Neural cell (in vitro differentiated cells): ENCODE measurements around the gene ADGRA1. TPM values are rescaled to one million over a fixed set of nuclear protein-coding genes. Genes with fewer than 3 reads are reported as not detected.

Experiments
- H2AFZ ChIP-seq: fragments of 200-600, 300-800 bp; sonication (generic), shearing (Covaris generic); 2 replicates; pipeline ENCODE4 v1.6.0; 2014; ENCODE audit warnings: low read depth, mild to moderate bottlenecking, antibody characterized with exemption, low read length, moderate library complexity
- H3F3A ChIP-seq: fragments of 200-600 bp; shearing (Covaris generic); 2 replicates; pipeline ENCODE4 v1.6.1; 2016; ENCODE audit warnings: mild to moderate bottlenecking, moderate library complexity, mixed read lengths, antibody characterized with exemption, low read length; ENCODE audit not compliant: insufficient read depth, poor library complexity, severe bottlenecking
- H3K27ac ChIP-seq: fragments of 200-600, 300-800 bp; sonication (generic), shearing (Covaris generic); 2 replicates; pipeline ENCODE4 v1.5.1; 2014; ENCODE audit warnings: mild to moderate bottlenecking, low read length, moderate library complexity
- H3K27me3 ChIP-seq: fragments of 300-800, 200-600 bp; sonication (generic), shearing (Covaris generic); 2 replicates; pipeline ENCODE4 v1.6.0; 2014; ENCODE audit warnings: mild to moderate bottlenecking, low read depth, low read length, moderate library complexity; ENCODE audit not compliant: insufficient read depth
- H3K36me3 ChIP-seq: fragments of 300-800, 200-600 bp; sonication (generic), shearing (Covaris generic); 2 replicates; pipeline ENCODE4 v1.5.1; 2014; ENCODE audit warnings: mild to moderate bottlenecking, antibody characterized with exemption, low read length, moderate library complexity; ENCODE audit not compliant: insufficient read depth
- H3K4me2 ChIP-seq: fragments of 300-800, 200-600 bp; sonication (generic), shearing (Covaris generic); 2 replicates; pipeline ENCODE4 v1.6.0; 2014; ENCODE audit warnings: mild to moderate bottlenecking, low read length
- H3K4me3 ChIP-seq: fragments of 300-800, 200-600 bp; sonication (generic), shearing (Covaris generic); 2 replicates; pipeline ENCODE4 v1.5.1; 2014; ENCODE audit warnings: mild to moderate bottlenecking, low read length, moderate library complexity
- H3K79me2 ChIP-seq: fragments of 200-600 bp; shearing (Covaris generic); replicated peaks from 2 replicates; pipeline ENCODE4 v1.6.0; 2014; ENCODE audit warnings: mild to moderate bottlenecking, low read length, moderate library complexity; ENCODE audit not compliant: insufficient read depth
- H3K9ac ChIP-seq: fragments of 300-800, 200-600 bp; sonication (generic), shearing (Covaris generic); 2 replicates; pipeline ENCODE4 v1.6.1; 2016; ENCODE audit warnings: mild to moderate bottlenecking, low read length, mixed read lengths
- H3K9me2 ChIP-seq: fragments of 200-600 bp; shearing (Covaris generic); 2 replicates; pipeline ENCODE4 v1.6.1; 2016; ENCODE audit warnings: mild to moderate bottlenecking, low read length, mixed read lengths; ENCODE audit not compliant: insufficient read depth
- H3K9me3 ChIP-seq: fragments of 200-600, 300-800 bp; sonication (generic), shearing (Covaris generic); 2 replicates; pipeline ENCODE4 v1.6.1; 2016; ENCODE audit warnings: mild to moderate bottlenecking, mixed run types, low read length, moderate library complexity, mixed read lengths
- H4K20me1 ChIP-seq: fragments of 200-600 bp; shearing (Covaris generic); 2 replicates; pipeline ENCODE4 v1.6.1; 2016; ENCODE audit warnings: mild to moderate bottlenecking, mixed run types; ENCODE audit not compliant: insufficient read depth
- CTCF ChIP-seq: fragments of 450-650 bp; IDR thresholded peaks from 2 replicates; pipeline ENCODE4 v1.5.1; 2014; ENCODE audit warnings: antibody characterized with exemption, mild to moderate bottlenecking, moderate library complexity; ENCODE audit not compliant: poor library complexity, severe bottlenecking
- EP300 ChIP-seq: fragments of 450-650 bp; conservative IDR thresholded peaks from 2 replicates; pipeline ENCODE4 v1.6.1; 2014; ENCODE audit warnings: antibody characterized with exemption, mild to moderate bottlenecking, moderate library complexity; ENCODE audit not compliant: poor library complexity, severe bottlenecking
- EZH2 ChIP-seq: fragments of 200-600, 300-800 bp; shearing (Covaris generic), sonication (generic); IDR thresholded peaks from 2 replicates; pipeline ENCODE4 v1.6.1; 2014; ENCODE audit warnings: antibody characterized with exemption, low read length, borderline replicate concordance, mild to moderate bottlenecking; ENCODE audit not compliant: insufficient read depth, poor library complexity, severe bottlenecking
- MXI1 ChIP-seq: fragments of 450-650 bp; conservative IDR thresholded peaks from 2 replicates; pipeline ENCODE4 v1.6.1; 2014; ENCODE audit warnings: antibody characterized with exemption, mild to moderate bottlenecking; ENCODE audit not compliant: poor library complexity, severe bottlenecking
- POLR2AphosphoS5 ChIP-seq: IDR thresholded peaks from 2 replicates; pipeline ENCODE4 v1.6.1; 2012
- RAD21 ChIP-seq: fragments of 450-650 bp; conservative IDR thresholded peaks from 2 replicates; pipeline ENCODE4 v1.6.1; 2014; ENCODE audit warnings: antibody characterized with exemption, mild to moderate bottlenecking, moderate library complexity
- REST ChIP-seq: IDR thresholded peaks from 2 replicates; pipeline ENCODE4 v1.6.1; 2012; ENCODE audit warnings: borderline replicate concordance
- SMC3 ChIP-seq: fragments of 450-650 bp; conservative IDR thresholded peaks from 2 replicates; pipeline ENCODE4 v1.6.1; 2014; ENCODE audit warnings: antibody characterized with exemption, mild to moderate bottlenecking, moderate library complexity; ENCODE audit not compliant: poor library complexity
- TAF1 ChIP-seq: IDR thresholded peaks from 2 replicates; pipeline ENCODE4 v1.6.1; 2012; ENCODE audit warnings: low read depth
- polyA plus RNA-seq: library from polyadenylated mRNA; depleted of rRNA; stranded (reverse); fragments of >200 nt; gene quantifications from 2 replicates; pipeline ENCODE4 v1.2.3, GENCODE V29; 2014

The ADGRA1 gene
- polyA plus RNA-seq, 1 donor from 2014 or later, result 2.2 TPM

- Histone ChIP-seq H3K79me2 (no peaks in the 10 kb centered on the region), H3K9me3 (no peaks in the 10 kb centered on the region), H3K36me3 (no peaks in the 10 kb centered on the region), H3K4me2 (no peak overlapping the region), H3K9me2 (no peaks in the 10 kb centered on the region), H4K20me1 (no peaks in the 10 kb centered on the region), H3K27me3 (no peaks in the 10 kb centered on the region), H3K9ac (no peak overlapping the region), H3K27ac (no peak overlapping the region), H2AFZ (no peak overlapping the region), H3F3A (no peaks in the 10 kb centered on the region), H3K4me3 (no peak overlapping the region)
- TF ChIP-seq RAD21, result no peak
- no peak for TF ChIP-seq POLR2AphosphoS5
- no peak for TF ChIP-seq CTCF
- TF ChIP-seq REST, result no peak
- TF ChIP-seq MXI1, result no peak
- TF ChIP-seq EZH2, result no peak
- TF ChIP-seq EP300, result no peak
- TF ChIP-seq SMC3, result no peak
- no peak for TF ChIP-seq TAF1
Observed at GRCh38 chr10:133070405-133070804, 17.3 kb upstream of the ADGRA1 start.

GRCh38 chr10:133070810-133071209 lies 16.9 kb upstream of the ADGRA1 start:
- Histone ChIP-seq H3K4me2 (no peak overlapping the region), H3K27ac (no peak overlapping the region), H3K4me3 (no peak overlapping the region), H3K79me2 (no peaks in the 10 kb centered on the region), H3K9ac (no peak overlapping the region), H4K20me1 (no peaks in the 10 kb centered on the region), H3F3A (no peaks in the 10 kb centered on the region), H3K36me3 (no peaks in the 10 kb centered on the region), H3K9me2 (no peaks in the 10 kb centered on the region), H3K9me3 (no peaks in the 10 kb centered on the region), H2AFZ (no peak overlapping the region), H3K27me3 (no peaks in the 10 kb centered on the region)
- TF ChIP-seq RAD21, result no peak
- TF ChIP-seq EZH2, result no peak
- TF ChIP-seq SMC3, result no peak
- no peak for TF ChIP-seq EP300
- no peak for TF ChIP-seq MXI1
- TF ChIP-seq REST, result no peak
- TF ChIP-seq POLR2AphosphoS5, result no peak
